H9 (cell line): ENCODE results near the gene EGFR. TPM values are rescaled to one million over a fixed set of nuclear protein-coding genes. Genes with fewer than 3 reads are reported as not detected.

Experiments used
- DNase-seq: peaks from one replicate; pipeline ENCODE4 v3.0.0-alpha.2; 2017
- H2AFZ ChIP-seq: one replicate; pipeline ENCODE4 v1.6.1; 2013; ENCODE audit warnings: mild to moderate bottlenecking, low read length, control low read depth, moderate library complexity
- H2AK5ac ChIP-seq: 2 replicates; pipeline ENCODE4 v1.6.1; 2013; ENCODE audit warnings: low read length, control low read depth, mixed read lengths; ENCODE audit not compliant: insufficient read length
- H2BK120ac ChIP-seq: one replicate; pipeline ENCODE4 v1.6.1; 2013; ENCODE audit warnings: low read depth, mild to moderate bottlenecking, low read length, control low read depth, inconsistent platforms; ENCODE audit not compliant: poor library complexity, severe bottlenecking
- H2BK12ac ChIP-seq: 2 replicates; pipeline ENCODE4 v1.6.1; 2013; ENCODE audit warnings: low read length, control low read depth, mixed read lengths, low read depth; ENCODE audit not compliant: insufficient read length
- H2BK15ac ChIP-seq: 2 replicates; pipeline ENCODE4 v1.6.1; 2013; ENCODE audit warnings: low read depth, low read length, control low read depth
- H2BK20ac ChIP-seq: one replicate; pipeline ENCODE4 v1.6.1; 2013; ENCODE audit warnings: low read depth, mild to moderate bottlenecking, low read length, control low read depth, inconsistent platforms; ENCODE audit not compliant: poor library complexity, severe bottlenecking
- H2BK5ac ChIP-seq: 2 replicates; pipeline ENCODE4 v1.6.1; 2013; ENCODE audit warnings: low read length, control low read depth, mixed read lengths; ENCODE audit not compliant: insufficient read length
- H3K14ac ChIP-seq: 2 replicates; pipeline ENCODE4 v1.6.1; 2013; ENCODE audit warnings: low read length, control low read depth; ENCODE audit not compliant: insufficient read depth
- H3K18ac ChIP-seq: 2 replicates; pipeline ENCODE4 v1.6.1; 2013; ENCODE audit warnings: low read depth, mild to moderate bottlenecking, mixed read lengths, low read length, control low read depth; ENCODE audit not compliant: insufficient read length
- H3K23ac ChIP-seq: 2 replicates; pipeline ENCODE4 v1.6.1; 2013; ENCODE audit warnings: low read length, control low read depth, mixed read lengths, low read depth; ENCODE audit not compliant: insufficient read length
- H3K23me2 ChIP-seq: 2 replicates; pipeline ENCODE4 v1.6.1; 2013; ENCODE audit warnings: low read depth, mild to moderate bottlenecking, mixed read lengths, low read length, control low read depth; ENCODE audit not compliant: insufficient read length, poor library complexity, severe bottlenecking
- H3K27ac ChIP-seq: 2 replicates; pipeline ENCODE4 v1.5.1; 2013; ENCODE audit warnings: low read length, control low read depth, mixed read lengths, low read depth; ENCODE audit not compliant: insufficient read length
- H3K27me3 ChIP-seq: 2 replicates; pipeline ENCODE4 v1.6.1; 2013; ENCODE audit warnings: low read length, control low read depth, inconsistent platforms; ENCODE audit not compliant: insufficient read depth
- H3K4ac ChIP-seq: 2 replicates; pipeline ENCODE4 v1.6.1; 2013; ENCODE audit warnings: low read depth, mild to moderate bottlenecking, control low read depth, inconsistent platforms, low read length, moderate library complexity
- H3K4me1 ChIP-seq: 2 replicates; pipeline ENCODE4 v1.6.1; 2013; ENCODE audit warnings: low read length, control low read depth, inconsistent platforms; ENCODE audit not compliant: insufficient read depth
- H3K4me2 ChIP-seq: 2 replicates; pipeline ENCODE4 v1.6.1; 2013; ENCODE audit warnings: low read length, control low read depth, mixed read lengths; ENCODE audit not compliant: insufficient read length, insufficient read depth
- H3K56ac ChIP-seq: 2 replicates; pipeline ENCODE4 v1.6.1; 2013; ENCODE audit warnings: low read depth, mild to moderate bottlenecking, mixed read lengths, low read length, control low read depth; ENCODE audit not compliant: insufficient read length
- H3K79me1 ChIP-seq: 2 replicates; pipeline ENCODE4 v1.6.1; 2013; ENCODE audit warnings: low read depth, mild to moderate bottlenecking, moderate library complexity, low read length, control low read depth, inconsistent platforms; ENCODE audit not compliant: insufficient read depth, poor library complexity, severe bottlenecking
- H3K79me2 ChIP-seq: 2 replicates; pipeline ENCODE4 v1.6.1; 2013; ENCODE audit warnings: low read length, control low read depth, inconsistent platforms; ENCODE audit not compliant: insufficient read depth
- H3K9ac ChIP-seq: 2 replicates; pipeline ENCODE4 v1.6.1; 2013; ENCODE audit warnings: low read length, control low read depth, mixed read lengths; ENCODE audit not compliant: insufficient read length; ENCODE audit errors: extremely low read depth
- H3K9me3 ChIP-seq: one replicate; pipeline ENCODE4 v1.6.1; 2013; ENCODE audit warnings: low read depth, low read length, inconsistent platforms; ENCODE audit not compliant: control insufficient read depth
- H3T11ph ChIP-seq: one replicate; pipeline ENCODE4 v1.6.1; 2013; ENCODE audit warnings: mild to moderate bottlenecking, low read length, control low read depth, inconsistent platforms
- H4K20me1 ChIP-seq: one replicate; pipeline ENCODE4 v1.6.1; 2013; ENCODE audit not compliant: control insufficient read depth, insufficient read length, insufficient read depth
- H4K5ac ChIP-seq: 2 replicates; pipeline ENCODE4 v1.6.1; 2013; ENCODE audit warnings: low read depth, mild to moderate bottlenecking, mixed read lengths, low read length, control low read depth; ENCODE audit not compliant: insufficient read length
- H4K8ac ChIP-seq: replicated peaks from 2 replicates; pipeline ENCODE4 v1.6.1; 2013; ENCODE audit warnings: low read length, control low read depth, mixed read lengths, low read depth; ENCODE audit not compliant: insufficient read length
- H4K91ac ChIP-seq: 2 replicates; pipeline ENCODE4 v1.6.1; 2013; ENCODE audit warnings: low read depth, mild to moderate bottlenecking, moderate library complexity, mixed read lengths, low read length, control low read depth; ENCODE audit not compliant: insufficient read length
- H3K27ac Mint-ChIP-seq, 3 experiments: 2 replicates in 2 of 3; 3 replicates in 1 of 3; pipeline ENCODE4 v1.8.0; 2020 to 2021; ENCODE audit warnings: mixed read lengths in 3 of 3, mild to moderate bottlenecking in 1 of 3, moderate library complexity in 1 of 3
- H3K27me3 Mint-ChIP-seq: 2 replicates; pipeline ENCODE4 v1.8.0; 2021; ENCODE audit warnings: low read depth, mild to moderate bottlenecking, moderate library complexity, mixed read lengths
- H3K36me3 Mint-ChIP-seq, 3 experiments: 2 replicates in 2 of 3; 3 replicates in 1 of 3; pipeline ENCODE4 v1.8.0; 2020 to 2021; ENCODE audit warnings: low read depth in 3 of 3, mixed read lengths in 3 of 3; ENCODE audit not compliant: insufficient read depth in 1 of 3
- H3K4me1 Mint-ChIP-seq, 2 experiments: 2 replicates each; pipeline ENCODE4 v1.8.0; 2020; ENCODE audit warnings: mixed read lengths in 2 of 2
- H3K4me3 Mint-ChIP-seq, 2 experiments: 2 replicates in 1 of 2; 3 replicates in 1 of 2; pipeline ENCODE4 v1.8.0; 2020 to 2021; ENCODE audit warnings: mild to moderate bottlenecking in 2 of 2, mixed read lengths in 2 of 2, moderate library complexity in 1 of 2
- H3K9me3 Mint-ChIP-seq, 2 experiments: 2 replicates in 1 of 2; 3 replicates in 1 of 2; pipeline ENCODE4 v1.8.0; 2020; ENCODE audit warnings: mild to moderate bottlenecking in 2 of 2, mixed read lengths in 2 of 2, moderate library complexity in 1 of 2
- CTCF ChIP-seq: fragments of 200-600 bp; sonication (generic); conservative IDR thresholded peaks from 3 replicates; pipeline ENCODE4 v1.8.0; 2021; ENCODE audit warnings: antibody characterized with exemption, mild to moderate bottlenecking
- WGBS: extraction: QIAGEN DNeasy Blood & Tissue Kit; methylation state at CpG from one replicate; pipeline ENCODE4 v1.1.7; 2013; ENCODE audit warnings: missing lambda C conversion rate, low lambda C conversion rate, mixed read lengths; ENCODE audit not compliant: insufficient read length; ENCODE audit errors: extremely low coverage; 5-methylcytosine and 5-hydroxymethylcytosine counted together
- total RNA-seq: library from RNA; stranded (reverse); gene quantifications from 2 replicates; pipeline ENCODE4 v1.2.1, GENCODE V29; 2021

Gene EGFR
- total RNA-seq, 1 experiment from 2014 or later: 3.3 TPM

GRCh38 chr7:55044371-55044717, 25.5 kb downstream of the EGFR start:
- Histone ChIP-seq H4K5ac (no peak overlapping the region), H2BK5ac (no peak overlapping the region), H3K79me1 (no peaks in the 10 kb centered on the region), H3K9me3 (no peaks in the 10 kb centered on the region), H2AFZ (no peak overlapping the region), H2BK120ac (no peak overlapping the region), H3K23me2 (no peaks in the 10 kb centered on the region), H3K4me2 (no peak overlapping the region), H2BK15ac (no peak overlapping the region), H3K9ac (no peak overlapping the region), H3K27ac (no peak overlapping the region), H4K91ac (no peak overlapping the region), H3K14ac (no peak overlapping the region), H2BK20ac (no peak overlapping the region), H3K18ac (peak overlapping the region; percentile 31), H3K4ac (no peak overlapping the region), H4K20me1 (no peaks in the 10 kb centered on the region), H3T11ph (no peak overlapping the region), H2BK12ac (no peak overlapping the region), H3K27me3 (no peaks in the 10 kb centered on the region), H3K79me2 (no peaks in the 10 kb centered on the region), H3K56ac (no peak overlapping the region), H3K4me1 (no peaks in the 10 kb centered on the region; the same call in 1 of the 2 replicates), H3K23ac (no peak overlapping the region), H4K8ac (no peak overlapping the region), H2AK5ac (no peak overlapping the region)
- Mint-ChIP-seq H3K4me3 (no peak overlapping the region), H3K27me3 (no peaks in the 10 kb centered on the region), H3K9me3 (no peaks in the 10 kb centered on the region), H3K27ac (no peak overlapping the region), H3K36me3 (no peaks in the 10 kb centered on the region), H3K4me1 (peaks cover 8 to 9% of the 10 kb centered on the region in 2 experiments)
- DNase-seq: no peak
- TF ChIP-seq CTCF: no peak
- WGBS: no CpG with 5 or more reads among the region's 6 CpGs
